Activated CD8-positive, alpha-beta memory T cell treated with anti-CD3 and anti-CD28 coated beads, Interleukin-2, amount 10 ng/mL, durations not matched to agents 7 days and 5 days (primary cell): ENCODE measurements around the gene KAZALD1. TPM values are rescaled to one million over a fixed set of nuclear protein-coding genes. Genes with fewer than 3 reads are reported as not detected.

Experiments
- ATAC-seq: fragments of 150-1000 bp; cut with Tn5 transposase; one replicate; pipeline ENCODE4 v1.10.0; 2021; ENCODE audit warnings: moderate library complexity
- CTCF ChIA-PET: fragments of 350-600 bp; sonication (Branson Sonifier 250); formaldehyde crosslinking; loops from one replicate; lab custom pipeline; 2021; ENCODE audit warnings: antibody characterized with exemption; lab: Charles Lee
- DNase-seq: peaks from one replicate; pipeline ENCODE4 v3.0.0-alpha.2; 2020
- H3K27ac Mint-ChIP-seq: one replicate; pipeline ENCODE4 v1.8.0; 2021; ENCODE audit warnings: mild to moderate bottlenecking, mixed read lengths
- H3K27me3 Mint-ChIP-seq: one replicate; pipeline ENCODE4 v1.8.0; 2021; ENCODE audit warnings: mixed read lengths
- H3K36me3 Mint-ChIP-seq: one replicate; pipeline ENCODE4 v1.8.0; 2021; ENCODE audit warnings: mild to moderate bottlenecking, mixed read lengths
- H3K4me1 Mint-ChIP-seq: one replicate; pipeline ENCODE4 v1.8.0; 2021; ENCODE audit warnings: mixed read lengths
- H3K4me3 Mint-ChIP-seq: one replicate; pipeline ENCODE4 v1.8.0; 2021; ENCODE audit warnings: mild to moderate bottlenecking, moderate library complexity, mixed read lengths
- H3K9me3 Mint-ChIP-seq: one replicate; pipeline ENCODE4 v1.8.0; 2022; ENCODE audit warnings: low read depth, mixed read lengths
- total RNA-seq, 2 experiments: library from RNA; stranded (reverse); gene quantifications; one replicate each; pipeline ENCODE4 v1.2.3, GENCODE V29; 2021

The KAZALD1 gene
- total RNA-seq, 2 experiments from 2014 or later: 0.30 TPM; not detected in 1

- Mint-ChIP-seq H3K36me3 (no peaks in the 10 kb centered on the region), H3K4me3 (no peak overlapping the region), H3K9me3 (no peaks in the 10 kb centered on the region), H3K27me3 (peaks cover 73% of the 10 kb centered on the region), H3K27ac (no peak overlapping the region), H3K4me1 (no peaks in the 10 kb centered on the region)
- DNase-seq: no peak
- CTCF ChIA-PET: interaction anchor here (1.3 to 2.1 kb wide), 3 partner anchors 8 to 27 kb away, joined by 3 to 8 read pairs (median 6); no protein-coding TSS in a partner anchor
- ATAC-seq: no peak
Observed at GRCh38 chr10:101087376-101087775, 25.6 kb downstream of the KAZALD1 start.

GRCh38 chr10:101087965-101088364, 26.2 kb downstream of the KAZALD1 start:
- ATAC-seq (no peak), DNase-seq (no peak)
- CTCF ChIA-PET: interaction anchor here (0.7 to 3.2 kb wide), 2 partner anchors 21 to 55 kb away, joined by 3 to 14 read pairs; no protein-coding TSS in a partner anchor
- H3K4me3 Mint-ChIP-seq: no peak overlapping the region
- H3K27me3 Mint-ChIP-seq: peaks cover 73% of the 10 kb centered on the region
- H3K4me1 Mint-ChIP-seq: no peaks in the 10 kb centered on the region
- no peaks in the 10 kb centered on the region for H3K9me3 Mint-ChIP-seq
- H3K36me3 Mint-ChIP-seq: no peaks in the 10 kb centered on the region
- H3K27ac Mint-ChIP-seq: no peak overlapping the region

- ATAC-seq: no peak
- CTCF ChIA-PET: interaction anchor here (3.2 kb wide), 1 partner anchor 53 kb away, joined by 14 read pairs; no protein-coding TSS in a partner anchor
- Mint-ChIP-seq H3K9me3 (no peaks in the 10 kb centered on the region), H3K27me3 (peaks cover 72% of the 10 kb centered on the region), H3K4me1 (no peaks in the 10 kb centered on the region), H3K27ac (no peak overlapping the region), H3K36me3 (no peaks in the 10 kb centered on the region), H3K4me3 (no peak overlapping the region)
- no peak for DNase-seq
Observed at GRCh38 chr10:101089520-101090299, 27.9 kb downstream of the KAZALD1 start.

GRCh38 chr10:101090597-101090996, 28.8 kb downstream of the KAZALD1 start:
- H3K27ac Mint-ChIP-seq: no peak overlapping the region
- H3K36me3 Mint-ChIP-seq: no peaks in the 10 kb centered on the region
- H3K9me3 Mint-ChIP-seq: no peaks in the 10 kb centered on the region
- no peak overlapping the region for H3K4me3 Mint-ChIP-seq
- no peak for DNase-seq
- CTCF ChIA-PET: interaction anchor here (1.1 to 3.2 kb wide), 2 partner anchors 41 to 52 kb away, joined by 3 to 14 read pairs; no protein-coding TSS in a partner anchor
- ATAC-seq: no peak
- peaks cover 66% of the 10 kb centered on the region for H3K27me3 Mint-ChIP-seq
- no peaks in the 10 kb centered on the region for H3K4me1 Mint-ChIP-seq

- ATAC-seq (no peak), DNase-seq (no peak)
- H3K4me3 Mint-ChIP-seq: no peak overlapping the region
- H3K4me1 Mint-ChIP-seq: no peaks in the 10 kb centered on the region
- H3K27me3 Mint-ChIP-seq: peaks cover 56% of the 10 kb centered on the region
- H3K27ac Mint-ChIP-seq: no peak overlapping the region
- no peaks in the 10 kb centered on the region for H3K9me3 Mint-ChIP-seq
- H3K36me3 Mint-ChIP-seq: no peaks in the 10 kb centered on the region
- CTCF ChIA-PET: interaction anchor here (0.9 to 12.6 kb wide), 5 partner anchors 10 to 50 kb away, joined by 3 to 358 read pairs (median 4); no protein-coding TSS in a partner anchor
Observed at GRCh38 chr10:101091546-101092290, 29.9 kb downstream of the KAZALD1 start.

GRCh38 chr10:101092881-101093354, 31.1 kb downstream of the KAZALD1 start:
- Mint-ChIP-seq H3K4me1 (no peaks in the 10 kb centered on the region), H3K4me3 (no peak overlapping the region), H3K27ac (no peak overlapping the region), H3K36me3 (no peaks in the 10 kb centered on the region), H3K9me3 (no peaks in the 10 kb centered on the region), H3K27me3 (peaks cover 45% of the 10 kb centered on the region)
- DNase-seq: no peak
- CTCF ChIA-PET: interaction anchor here (1.2 to 12.6 kb wide), 6 partner anchors 9 to 49 kb away, joined by 3 to 358 read pairs (median 4); no protein-coding TSS in a partner anchor
- no peak for ATAC-seq

GRCh38 chr10:101094121-101094879, 32.5 kb downstream of the KAZALD1 start:
- Mint-ChIP-seq H3K4me3 (no peak overlapping the region), H3K9me3 (no peaks in the 10 kb centered on the region), H3K27me3 (peaks cover 35% of the 10 kb centered on the region), H3K4me1 (no peaks in the 10 kb centered on the region), H3K27ac (no peak overlapping the region), H3K36me3 (no peaks in the 10 kb centered on the region)
- CTCF ChIA-PET: interaction anchor here (1.0 to 12.6 kb wide), 11 partner anchors 11 to 149 kb away, joined by 3 to 358 read pairs (median 5); no protein-coding TSS in a partner anchor
- DNase-seq (no peak), ATAC-seq (no peak)

GRCh38 chr10:101095004-101095403, 33.2 kb downstream of the KAZALD1 start:
- no peak overlapping the region for H3K27ac Mint-ChIP-seq
- H3K36me3 Mint-ChIP-seq: no peaks in the 10 kb centered on the region
- DNase-seq (no peak), ATAC-seq (no peak)
- H3K9me3 Mint-ChIP-seq: no peaks in the 10 kb centered on the region
- peaks cover 40% of the 10 kb centered on the region for H3K27me3 Mint-ChIP-seq
- CTCF ChIA-PET: interaction anchor here (1.0 to 12.6 kb wide), 30 partner anchors 9 to 476 kb away, joined by 3 to 358 read pairs (median 5); partner anchors contain the start of gene KAZALD1
- no peak overlapping the region for H3K4me3 Mint-ChIP-seq
- H3K4me1 Mint-ChIP-seq: no peaks in the 10 kb centered on the region

GRCh38 chr10:101095550-101096213, 33.9 kb downstream of the KAZALD1 start:
- Mint-ChIP-seq H3K27ac (no peak overlapping the region), H3K9me3 (no peaks in the 10 kb centered on the region), H3K4me3 (no peak overlapping the region), H3K27me3 (peaks cover 36% of the 10 kb centered on the region), H3K4me1 (no peaks in the 10 kb centered on the region), H3K36me3 (no peaks in the 10 kb centered on the region)
- peak; percentile 83 for DNase-seq
- CTCF ChIA-PET: interaction anchor here (0.6 to 12.6 kb wide), 40 partner anchors 9 to 475 kb away, joined by 3 to 358 read pairs (median 4); partner anchors contain the start of gene KAZALD1
- peak; percentile 91 for ATAC-seq

- H3K27me3 Mint-ChIP-seq: peaks cover 32% of the 10 kb centered on the region
- H3K4me1 Mint-ChIP-seq: no peaks in the 10 kb centered on the region
- no peaks in the 10 kb centered on the region for H3K36me3 Mint-ChIP-seq
- no peaks in the 10 kb centered on the region for H3K9me3 Mint-ChIP-seq
- ATAC-seq: no peak
- no peak overlapping the region for H3K27ac Mint-ChIP-seq
- CTCF ChIA-PET: interaction anchor here (0.6 to 12.6 kb wide), 29 partner anchors 9 to 947 kb away, joined by 3 to 358 read pairs (median 4); partner anchors contain the start of gene KAZALD1
- H3K4me3 Mint-ChIP-seq: no peak overlapping the region
- DNase-seq: no peak
Observed at GRCh38 chr10:101096378-101096777, 34.6 kb downstream of the KAZALD1 start.

GRCh38 chr10:101097881-101098280, 36.1 kb downstream of the KAZALD1 start:
- Mint-ChIP-seq H3K27me3 (peaks cover 31% of the 10 kb centered on the region), H3K36me3 (no peaks in the 10 kb centered on the region), H3K9me3 (no peaks in the 10 kb centered on the region), H3K4me3 (no peak overlapping the region), H3K4me1 (no peaks in the 10 kb centered on the region), H3K27ac (no peak overlapping the region)
- ATAC-seq: no peak
- DNase-seq: no peak
- CTCF ChIA-PET: interaction anchor here (1.3 to 12.6 kb wide), 5 partner anchors 11 to 47 kb away, joined by 3 to 358 read pairs (median 6); no protein-coding TSS in a partner anchor

GRCh38 chr10:101099901-101100300, 38.1 kb downstream of the KAZALD1 start:
- no peaks in the 10 kb centered on the region for H3K36me3 Mint-ChIP-seq
- DNase-seq (no peak), ATAC-seq (no peak)
- H3K4me1 Mint-ChIP-seq: no peaks in the 10 kb centered on the region
- H3K27me3 Mint-ChIP-seq: peaks cover 34% of the 10 kb centered on the region
- no peak overlapping the region for H3K4me3 Mint-ChIP-seq
- no peaks in the 10 kb centered on the region for H3K9me3 Mint-ChIP-seq
- CTCF ChIA-PET: interaction anchor here (12.6 kb wide), 1 partner anchor 42 kb away, joined by 358 read pairs; no protein-coding TSS in a partner anchor
- no peak overlapping the region for H3K27ac Mint-ChIP-seq
